GM19397 (cell line): ENCODE data around the gene NAA15.
A peak's percentile ranks its signal among the peaks of the same experiment; 100 is the strongest.
"Not testable (repeated sequence)": the region's sequence is repeated elsewhere in the genome, so short reads cannot be mapped to it uniquely, and the experiment has no call there.

Experiments
- ATAC-seq: cut with Tn5 transposase; IDR thresholded peaks from one replicate; pipeline ENCODE4 v1.9.1; 2021; ENCODE audit warnings: mild to moderate bottlenecking, moderate library complexity; ENCODE audit not compliant: unreplicated experiment

The NAA15 gene

GRCh38 chr4:139301113-139301820 lies at the start of gene NAA15:
TSS of gene NAA15 (plus strand) at chr4:139301505. CDS start at chr4:139301778, 273 bp downstream.
- peak; percentile 83 for ATAC-seq

- no peak for ATAC-seq
These were observed 48.3 kb upstream of the NAA15 start for GRCh38 chr4:139253046-139253445.

- ATAC-seq = no peak
These were observed 47.6 kb upstream of the NAA15 start for GRCh38 chr4:139253713-139254112.

GRCh38 chr4:139255581-139255980 lies 45.7 kb upstream of the NAA15 start:
- not testable (repeated sequence) for ATAC-seq

- ATAC-seq = no peak
These were observed 45.0 kb upstream of the NAA15 start for GRCh38 chr4:139256349-139256748.

- ATAC-seq = no peak
These were observed 35.7 kb upstream of the NAA15 start for GRCh38 chr4:139265654-139266053.

- ATAC-seq = no peak
These were observed 35.1 kb upstream of the NAA15 start for GRCh38 chr4:139266208-139266582.

GRCh38 chr4:139266583-139267257 lies 34.6 kb upstream of the NAA15 start:
- peak; percentile 98 for ATAC-seq

GRCh38 chr4:139267301-139267700 lies 34.0 kb upstream of the NAA15 start:
- ATAC-seq = no peak

GRCh38 chr4:139273835-139274234 lies 27.5 kb upstream of the NAA15 start:
- ATAC-seq = no peak

- no peak for ATAC-seq
These were observed 26.5 kb upstream of the NAA15 start for GRCh38 chr4:139274790-139275189.

- no peak for ATAC-seq
These were observed 26.0 kb upstream of the NAA15 start for GRCh38 chr4:139275281-139275735.

GRCh38 chr4:139278485-139278884 lies 22.8 kb upstream of the NAA15 start:
- ATAC-seq = no peak

- ATAC-seq = no peak
These were observed 22.2 kb upstream of the NAA15 start for GRCh38 chr4:139278912-139279759.

GRCh38 chr4:139279760-139280620 lies 21.3 kb upstream of the NAA15 start, which contains the start of gene MGARP:
TSS of gene MGARP (minus strand) at chr4:139280225. CDS start at chr4:139280158, 67 bp downstream.
- no peak for ATAC-seq

- no peak for ATAC-seq
These were observed 19.1 kb upstream of the NAA15 start for GRCh38 chr4:139282065-139282720.

- ATAC-seq = no peak
These were observed 18.6 kb upstream of the NAA15 start for GRCh38 chr4:139282721-139283075.

GRCh38 chr4:139286186-139286698 lies 15.1 kb upstream of the NAA15 start:
- no peak for ATAC-seq

- peak; percentile 97 for ATAC-seq
These were observed 5.9 kb upstream of the NAA15 start for GRCh38 chr4:139295206-139295941.
